Keratinocyte (primary cell): ENCODE results near the gene KCNQ1OT1. TPM values are rescaled to one million over a fixed set of nuclear protein-coding genes. Genes with fewer than 3 reads are reported as not detected.

Source experiments
- DNase-seq: peaks from one replicate; pipeline ENCODE4 v3.0.0-alpha.2; 2011; ENCODE audit warnings: low read depth, missing footprints, low spot score
- FAIRE-seq: peaks from 2 replicates; lab custom pipeline; 2011; peaks lifted over from hg19 to GRCh38; lab: Jason Lieb, UNC
- H2AFZ ChIP-seq: 2 replicates; pipeline ENCODE4 v1.6.0; 2012; ENCODE audit warnings: low read length, control low read depth, inconsistent platforms; ENCODE audit not compliant: control insufficient read depth
- H3K27ac ChIP-seq: 2 replicates; pipeline ENCODE4 v1.5.1; 2011; ENCODE audit warnings: low read length; ENCODE audit not compliant: control insufficient read depth, insufficient read depth
- H3K27me3 ChIP-seq: 3 replicates; pipeline ENCODE4 v1.6.0; 2011; ENCODE audit warnings: low read length; ENCODE audit not compliant: control insufficient read depth, insufficient read depth; ENCODE audit errors: extremely low read depth
- H3K36me3 ChIP-seq, 2 experiments: 2 replicates in 1 of 2; 3 replicates in 1 of 2; pipeline ENCODE4 v1.5.1; 2011; ENCODE audit warnings: low read length in 2 of 2, mild to moderate bottlenecking in 1 of 2; ENCODE audit not compliant: control insufficient read depth in 2 of 2, insufficient read depth in 2 of 2; ENCODE audit errors: extremely low read depth in 1 of 2
- H3K4me1 ChIP-seq: 3 replicates; pipeline ENCODE4 v1.5.1; 2011; ENCODE audit warnings: low read length; ENCODE audit not compliant: control insufficient read depth, insufficient read depth; ENCODE audit errors: extremely low read depth
- H3K4me2 ChIP-seq: 3 replicates; pipeline ENCODE4 v1.6.0; 2011; ENCODE audit warnings: low read depth, low read length; ENCODE audit not compliant: control insufficient read depth, insufficient read depth; ENCODE audit errors: extremely low read depth
- H3K4me3 ChIP-seq, 3 experiments: fragments of 200-600 bp in 1 of 3; sonication (generic) in 1 of 3; 2 replicates in 2 of 3; 3 replicates in 1 of 3; pipeline ENCODE4 v1.5.1; 2011 to 2016; ENCODE audit warnings: low read length in 3 of 3, mild to moderate bottlenecking in 3 of 3, control low read depth in 2 of 3, inconsistent platforms in 1 of 3, low read depth in 1 of 3, mixed read lengths in 1 of 3, mixed run types in 1 of 3, moderate library complexity in 1 of 3; ENCODE audit not compliant: control insufficient read depth in 2 of 3, insufficient read depth in 2 of 3; ENCODE audit errors: extremely low read depth in 1 of 3
- H3K79me2 ChIP-seq: 2 replicates; pipeline ENCODE4 v1.6.0; 2012; ENCODE audit warnings: low read length; ENCODE audit not compliant: control insufficient read depth, insufficient read depth
- H3K9ac ChIP-seq: 3 replicates; pipeline ENCODE4 v1.6.0; 2011; ENCODE audit warnings: low read length; ENCODE audit not compliant: control insufficient read depth, insufficient read depth; ENCODE audit errors: extremely low read depth
- H3K9me1 ChIP-seq: 3 replicates; pipeline ENCODE4 v1.6.0; 2011; ENCODE audit warnings: low read length; ENCODE audit not compliant: control insufficient read depth, insufficient read depth; ENCODE audit errors: extremely low read depth
- H3K9me3 ChIP-seq: 2 replicates; pipeline ENCODE4 v1.5.1; 2012; ENCODE audit warnings: low read depth, low read length; ENCODE audit not compliant: control insufficient read depth
- H4K20me1 ChIP-seq: 3 replicates; pipeline ENCODE4 v1.6.0; 2011; ENCODE audit warnings: low read length; ENCODE audit not compliant: control insufficient read depth, insufficient read depth; ENCODE audit errors: extremely low read depth
- EZH2 ChIP-seq: IDR thresholded peaks from one replicate; pipeline ENCODE4 v1.6.1; 2012; ENCODE audit warnings: inconsistent platforms, mild to moderate bottlenecking, low read length, moderate library complexity
- dilution Hi-C: fragments of 300-500 bp; cut with MboI; formaldehyde crosslinking; loops from one replicate; pipeline ENCODE4 v1.7.0; 2020; ENCODE audit warnings: low sequenced_read_pairs; ENCODE audit not compliant: extremely low pct_ligation_motif_present
- polyA plus RNA-seq, 5 experiments: library from polyadenylated mRNA; depleted of rRNA in 3 of 5; stranded (reverse) in 3 of 5; stranded (forward) in 1 of 5; unstranded in 1 of 5; fragments of >200 nt; gene quantifications; 1 replicate in 1 of 5; 2 replicates in 3 of 5; 3 replicates in 1 of 5; pipeline versions ENCODE4 v1.2.1 to v1.2.3, GENCODE V29; 2011 to 2012; ENCODE audit warnings: missing spikeins in 2 of 5, low read depth in 1 of 5, low replicate concordance in 1 of 5
- TF ChIP-seq, protein P1 (sequence below), 3 experiments: IDR thresholded peaks in 1 of 3; conservative IDR thresholded peaks in 1 of 3; optimal IDR thresholded peaks in 1 of 3; 2 replicates in 2 of 3; 3 replicates in 1 of 3; pipeline versions ENCODE3 to v1.5.1; 2011; ENCODE audit warnings: low read length in 3 of 3, mild to moderate bottlenecking in 3 of 3, moderate library complexity in 2 of 3, control low read depth in 1 of 3, inconsistent platforms in 1 of 3; ENCODE audit not compliant: insufficient read depth in 2 of 3; ENCODE audit errors: extremely low read depth in 1 of 3

KCNQ1OT1 gene
- polyA plus RNA-seq, 1 donor (not counting 4 experiments of a cell fraction or from before 2014, with no cell fraction given): 0.07 TPM

DNA sequence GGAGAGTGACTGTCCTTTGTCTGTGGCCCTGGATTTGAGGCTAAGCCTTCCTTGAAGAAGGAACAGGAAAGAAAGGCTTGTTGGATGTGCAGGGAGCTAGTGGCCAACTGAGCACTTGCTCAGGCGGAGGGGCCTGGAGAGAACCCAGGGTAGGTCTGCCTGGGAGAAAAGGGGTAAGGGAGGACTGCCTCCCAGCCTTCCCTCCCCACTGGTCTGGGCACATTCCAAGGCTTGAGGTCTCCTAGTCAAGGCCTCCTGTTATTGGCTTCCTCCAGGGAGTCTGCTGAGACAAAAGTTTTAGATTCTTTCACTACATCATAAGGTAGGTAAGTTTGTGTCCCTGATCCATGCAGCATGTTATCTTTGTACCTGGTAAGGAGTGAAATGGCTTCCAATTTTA lies 15.2 kb downstream of the KCNQ1OT1 start:
- dilution Hi-C loops: no loop called here
- Histone ChIP-seq H3K27me3 (no peaks in the 10 kb centered on the region), H2AFZ (no peak overlapping the region), H3K4me1 (no peaks in the 10 kb centered on the region), H3K9me1 (no peaks in the 10 kb centered on the region), H3K4me3 (no peak overlapping the region), H3K27ac (no peak overlapping the region), H3K9ac (no peak overlapping the region), H4K20me1 (no peaks in the 10 kb centered on the region), H3K36me3 (no peaks in the 10 kb centered on the region), H3K9me3 (no peaks in the 10 kb centered on the region), H3K79me2 (no peaks in the 10 kb centered on the region), H3K4me2 (no peak overlapping the region)
- no peak for TF ChIP-seq EZH2
- TF ChIP-seq, protein P1, sequence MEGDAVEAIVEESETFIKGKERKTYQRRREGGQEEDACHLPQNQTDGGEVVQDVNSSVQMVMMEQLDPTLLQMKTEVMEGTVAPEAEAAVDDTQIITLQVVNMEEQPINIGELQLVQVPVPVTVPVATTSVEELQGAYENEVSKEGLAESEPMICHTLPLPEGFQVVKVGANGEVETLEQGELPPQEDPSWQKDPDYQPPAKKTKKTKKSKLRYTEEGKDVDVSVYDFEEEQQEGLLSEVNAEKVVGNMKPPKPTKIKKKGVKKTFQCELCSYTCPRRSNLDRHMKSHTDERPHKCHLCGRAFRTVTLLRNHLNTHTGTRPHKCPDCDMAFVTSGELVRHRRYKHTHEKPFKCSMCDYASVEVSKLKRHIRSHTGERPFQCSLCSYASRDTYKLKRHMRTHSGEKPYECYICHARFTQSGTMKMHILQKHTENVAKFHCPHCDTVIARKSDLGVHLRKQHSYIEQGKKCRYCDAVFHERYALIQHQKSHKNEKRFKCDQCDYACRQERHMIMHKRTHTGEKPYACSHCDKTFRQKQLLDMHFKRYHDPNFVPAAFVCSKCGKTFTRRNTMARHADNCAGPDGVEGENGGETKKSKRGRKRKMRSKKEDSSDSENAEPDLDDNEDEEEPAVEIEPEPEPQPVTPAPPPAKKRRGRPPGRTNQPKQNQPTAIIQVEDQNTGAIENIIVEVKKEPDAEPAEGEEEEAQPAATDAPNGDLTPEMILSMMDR (optimal IDR thresholded peaks at IDR 0.05 in 1 of 3, IDR thresholded peaks at IDR 0.05 in 1 of 3, conservative IDR thresholded peaks at IDR 0.05 in 1 of 3; ENCODE audit: extremely low read depth in 1 of 3, insufficient read depth in 2 of 3, low read length in 3 of 3): no peak
- no peak for DNase-seq
- FAIRE-seq: no peak

DNA sequence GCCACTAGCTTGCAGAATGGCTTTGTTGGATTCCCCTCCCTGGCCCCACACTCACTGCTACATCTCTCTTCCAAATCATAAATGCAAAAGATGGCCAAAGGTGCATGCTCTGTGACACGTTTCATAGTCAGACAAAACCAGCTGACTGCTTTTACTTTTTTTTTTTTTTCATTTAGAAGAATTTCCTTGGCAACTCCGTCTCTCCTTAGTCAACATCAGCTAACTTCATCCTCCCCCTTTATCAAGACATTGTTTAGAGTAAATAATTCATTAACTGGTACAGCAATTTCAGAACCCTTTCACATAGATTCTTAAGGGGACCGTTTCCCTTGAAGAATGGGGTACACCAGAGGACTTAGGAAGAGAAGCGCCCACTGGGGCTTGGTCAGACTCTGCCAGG lies 16.0 kb downstream of the KCNQ1OT1 start:
- DNase-seq (no peak), FAIRE-seq (no peak)
- Histone ChIP-seq H3K27ac (no peak overlapping the region), H3K4me1 (no peaks in the 10 kb centered on the region), H3K79me2 (no peaks in the 10 kb centered on the region), H3K9ac (no peak overlapping the region), H4K20me1 (no peaks in the 10 kb centered on the region), H3K9me3 (no peaks in the 10 kb centered on the region), H3K4me2 (no peak overlapping the region), H3K9me1 (no peaks in the 10 kb centered on the region), H3K27me3 (no peaks in the 10 kb centered on the region), H2AFZ (no peak overlapping the region), H3K36me3 (no peaks in the 10 kb centered on the region), H3K4me3 (no peak overlapping the region)
- TF ChIP-seq, protein P1 (optimal IDR thresholded peaks at IDR 0.05 in 1 of 3, IDR thresholded peaks at IDR 0.05 in 1 of 3, conservative IDR thresholded peaks at IDR 0.05 in 1 of 3; ENCODE audit: extremely low read depth in 1 of 3, insufficient read depth in 2 of 3, low read length in 3 of 3): no peak
- no peak for TF ChIP-seq EZH2
- dilution Hi-C loops: no loop called here
